C4-2B (cell line): ENCODE data around the gene LRP5.

ENCODE experiments used
- CTCF ChIP-seq: fragments of 450-650 bp; conservative IDR thresholded peaks from 2 replicates; pipeline ENCODE4 v1.5.1; 2017; ENCODE audit warnings: mild to moderate bottlenecking
- ZFX ChIP-seq: fragments of 450-650 bp; IDR thresholded peaks from 2 replicates; pipeline ENCODE4 v1.6.1; 2017

- no peak for TF ChIP-seq CTCF
- no peak for TF ChIP-seq ZFX
These were observed 27.8 kb downstream of the LRP5 start for GRCh38 chr11:68340003-68340767.
